ENCODE data around the gene ZNG1E.
"Not testable (repeated sequence)": the region's sequence is repeated elsewhere in the genome, so short reads cannot be mapped to it uniquely, and the experiment has no call there.

Gene ZNG1E

GRCh38 chr9:65675589-65676021 lies at the start of gene ZNG1E:
TSS of gene ZNG1E (plus strand) at chr9:65675928. CDS start at chr9:65675977, 49 bp downstream.
- not testable (repeated sequence) for H3K36me3 Mint-ChIP-seq (ENCODE audit: low read depth); H3K4me1 Mint-ChIP-seq (ENCODE audit: low read depth); H3K27me3 Mint-ChIP-seq; H3K9me3 Mint-ChIP-seq; H3K27ac Mint-ChIP-seq
- H3K4me3 Mint-ChIP-seq: peak within 1 kb of the TSS; percentile 83

GRCh38 chr9:65673579-65673978 lies 2.1 kb upstream of the ZNG1E start:
- H3K4me3 Mint-ChIP-seq; H3K36me3 Mint-ChIP-seq (ENCODE audit: low read depth): not testable (repeated sequence)

GRCh38 chr9:65675018-65675417 lies 710 bp upstream of the ZNG1E start:
- H3K27me3 Mint-ChIP-seq; H3K9me3 Mint-ChIP-seq; H3K4me1 Mint-ChIP-seq (ENCODE audit: low read depth); H3K36me3 Mint-ChIP-seq (ENCODE audit: low read depth); H3K27ac Mint-ChIP-seq: not testable (repeated sequence)
- peak overlapping the region; percentile 44 for H3K4me3 Mint-ChIP-seq

More at GRCh38 chr9:65673579-65673978, 2.1 kb upstream of the ZNG1E start:
- H3K27ac Mint-ChIP-seq; H3K4me1 Mint-ChIP-seq (ENCODE audit: low read depth); H3K9me3 Mint-ChIP-seq; H3K27me3 Mint-ChIP-seq: not testable (repeated sequence)

- not testable (repeated sequence) for H3K9me3 Mint-ChIP-seq; H3K27me3 Mint-ChIP-seq; H3K27ac Mint-ChIP-seq; H3K36me3 Mint-ChIP-seq (ENCODE audit: low read depth); H3K4me1 Mint-ChIP-seq (ENCODE audit: low read depth)
- peak overlapping the region; percentile 83 for H3K4me3 Mint-ChIP-seq
Measured at GRCh38 chr9:65676389-65676788, 661 bp downstream of the ZNG1E start.

GRCh38 chr9:65678533-65678932 lies 2.8 kb downstream of the ZNG1E start:
- not testable (repeated sequence) for H3K27me3 Mint-ChIP-seq; H3K4me3 Mint-ChIP-seq; H3K36me3 Mint-ChIP-seq (ENCODE audit: low read depth); H3K27ac Mint-ChIP-seq; H3K4me1 Mint-ChIP-seq (ENCODE audit: low read depth); H3K9me3 Mint-ChIP-seq

GRCh38 chr9:65703550-65703949 lies 27.8 kb downstream of the ZNG1E start:
- H3K27me3 Mint-ChIP-seq; H3K36me3 Mint-ChIP-seq (ENCODE audit: low read depth); H3K9me3 Mint-ChIP-seq; H3K4me3 Mint-ChIP-seq; H3K4me1 Mint-ChIP-seq (ENCODE audit: low read depth); H3K27ac Mint-ChIP-seq: not testable (repeated sequence)

GRCh38 chr9:65714445-65714844 lies 38.7 kb downstream of the ZNG1E start:
- H3K27me3 Mint-ChIP-seq; H3K4me1 Mint-ChIP-seq (ENCODE audit: low read depth); H3K9me3 Mint-ChIP-seq; H3K27ac Mint-ChIP-seq; H3K4me3 Mint-ChIP-seq; H3K36me3 Mint-ChIP-seq (ENCODE audit: low read depth): not testable (repeated sequence)

- H3K9me3 Mint-ChIP-seq; H3K27ac Mint-ChIP-seq; H3K4me3 Mint-ChIP-seq; H3K27me3 Mint-ChIP-seq; H3K4me1 Mint-ChIP-seq (ENCODE audit: low read depth); H3K36me3 Mint-ChIP-seq (ENCODE audit: low read depth): not testable (repeated sequence)
Measured at GRCh38 chr9:65737096-65737564, 61.4 kb downstream of the ZNG1E start, which contains the start of gene FOXD4L4. TSS of gene FOXD4L4 (plus strand) at chr9:65737146. CDS start at chr9:65737146, 0 bp downstream.

GRCh38 chr9:65738133-65738532 lies 62.4 kb downstream of the ZNG1E start:
- H3K4me3 Mint-ChIP-seq; H3K27ac Mint-ChIP-seq; H3K9me3 Mint-ChIP-seq; H3K4me1 Mint-ChIP-seq (ENCODE audit: low read depth); H3K27me3 Mint-ChIP-seq; H3K36me3 Mint-ChIP-seq (ENCODE audit: low read depth): not testable (repeated sequence)

All from stimulated activated naive CD8-positive, alpha-beta T cell treated with anti-CD3 and anti-CD28 coated beads, Interleukin-15, Interleukin-2, amounts not matched to agents 100 ng/mL and 50 ng/mL, for 24 hours (primary cell).